Choroid plexus epithelial cell (primary cell): ENCODE results near the gene PMS2.

Experiments used
- DNase-seq: peaks from one replicate; pipeline ENCODE4 v3.0.0-alpha.2; 2010; ENCODE audit warnings: low read depth
- H3K4me3 ChIP-seq: 2 replicates; pipeline ENCODE4 v1.5.1; 2011; ENCODE audit warnings: low read depth, mild to moderate bottlenecking, control low read depth, low read length, moderate library complexity
- CTCF ChIP-seq: conservative IDR thresholded peaks from 2 replicates; pipeline ENCODE4 v1.5.1; 2011; ENCODE audit warnings: low read depth, mild to moderate bottlenecking, control low read depth, inconsistent platforms, low read length, moderate library complexity

The PMS2 gene

GRCh38 chr7:6032641-6033040 is 23.8 kb upstream of the PMS2 start:
- DNase-seq = no peak
- no peak for TF ChIP-seq CTCF
- no peak overlapping the region for H3K4me3 ChIP-seq

- no peak for DNase-seq
- H3K4me3 ChIP-seq = no peak overlapping the region
- no peak for TF ChIP-seq CTCF
Observed at GRCh38 chr7:6032167-6032566, 23.3 kb upstream of the PMS2 start.

- H3K4me3 ChIP-seq = no peak overlapping the region
- DNase-seq = no peak
- no peak for TF ChIP-seq CTCF
Observed at GRCh38 chr7:6031567-6031966, 22.7 kb upstream of the PMS2 start.

- DNase-seq = no peak
- no peak for TF ChIP-seq CTCF
- H3K4me3 ChIP-seq = no peak within 1 kb of the TSS
Observed at GRCh38 chr7:6030988-6031387, 22.1 kb upstream of the PMS2 start, which contains the start of gene ANKRD61. ANKRD61 (plus strand) TSS chr7:6031376; CDS start chr7:6031376, 0 bp downstream.

GRCh38 chr7:6028563-6028962 is 19.7 kb upstream of the PMS2 start:
- DNase-seq = no peak
- H3K4me3 ChIP-seq = no peak overlapping the region
- no peak for TF ChIP-seq CTCF

GRCh38 chr7:6027806-6028365 is 19.0 kb upstream of the PMS2 start:
- no peak for TF ChIP-seq CTCF
- no peak for DNase-seq
- H3K4me3 ChIP-seq = no peak overlapping the region

GRCh38 chr7:6026820-6027311 is 18.0 kb upstream of the PMS2 start:
- no peak overlapping the region for H3K4me3 ChIP-seq
- TF ChIP-seq CTCF = no peak
- no peak for DNase-seq
